Thoracic aorta (tissue), 2 donors: ENCODE data around the gene DCAF5. TPM values are rescaled to one million over a fixed set of nuclear protein-coding genes. Genes with fewer than 3 reads are reported as not detected.
"Not testable (repeated sequence)": the region's sequence is repeated elsewhere in the genome, so short reads cannot be mapped to it uniquely, and the experiment has no call there.

Experiments used
- ATAC-seq: fragments of 150-250 bp; one replicate; pipeline ENCODE4 v1.8.0; 2017; ENCODE audit warnings: low read depth; ENCODE audit not compliant: insufficient number of reproducible peaks, low FRiP score
- DNase-seq: peaks from one replicate; pipeline ENCODE4 v3.0.0-alpha.2; 2020; ENCODE audit warnings: low spot score
- H3K27ac ChIP-seq, 2 donors: fragments of 200-600 bp; sonication (generic); 1 replicate in 1 of 2; 2 replicates in 1 of 2; pipeline ENCODE4 v1.5.1; 2016; ENCODE audit warnings: mild to moderate bottlenecking in 2 of 2, moderate library complexity in 2 of 2
- H3K27me3 ChIP-seq: fragments of 200-600 bp; sonication (generic); replicated peaks from 2 replicates; pipeline ENCODE4 v1.6.0; 2016; ENCODE audit warnings: mild to moderate bottlenecking; ENCODE audit not compliant: insufficient read depth
- H3K36me3 ChIP-seq: fragments of 200-600 bp; sonication (generic); one replicate; pipeline ENCODE4 v1.5.1; 2016
- H3K4me1 ChIP-seq, 2 donors: fragments of 200-600 bp; sonication (generic); 1 replicate in 1 of 2; 2 replicates in 1 of 2; pipeline versions ENCODE4 v1.5.1 to v1.6.0; 2016; ENCODE audit warnings: low read depth in 2 of 2, mild to moderate bottlenecking in 1 of 2; ENCODE audit not compliant: control insufficient read depth in 1 of 2
- H3K4me3 ChIP-seq: fragments of 200-600 bp; sonication (generic); 2 replicates; pipeline ENCODE4 v1.5.1; 2016; ENCODE audit warnings: mild to moderate bottlenecking
- H3K9me3 ChIP-seq: fragments of 200-600 bp; sonication (generic); 2 replicates; pipeline ENCODE4 v1.5.1; 2016
- CTCF ChIP-seq: fragments of 200-600 bp; sonication (generic); IDR thresholded peaks from one replicate; pipeline ENCODE4 v1.5.1; 2019; ENCODE audit warnings: antibody characterized with exemption
- total RNA-seq, 2 donors: library from RNA; depleted of rRNA; stranded (reverse); fragments of >200 nt; gene quantifications; one replicate each; pipeline versions ENCODE4 v1.1.0 to v1.2.3, GENCODE V29; 2016

DCAF5 gene
- total RNA-seq, 2 donors from 2014 or later: 37.6 to 42.0 TPM

- no peaks in the 10 kb centered on the region for H3K27me3 ChIP-seq
- no peak overlapping the region for H3K27ac ChIP-seq
- DNase-seq (no peak), ATAC-seq (no peak)
- no peaks in the 10 kb centered on the region for H3K36me3 ChIP-seq
- H3K9me3 ChIP-seq: no peaks in the 10 kb centered on the region
- no peak for TF ChIP-seq CTCF
- no peak overlapping the region for H3K4me3 ChIP-seq
- no peaks in the 10 kb centered on the region for H3K4me1 ChIP-seq
Observed at GRCh38 chr14:69027242-69027913, 125.5 kb downstream of the DCAF5 start.

DNA sequence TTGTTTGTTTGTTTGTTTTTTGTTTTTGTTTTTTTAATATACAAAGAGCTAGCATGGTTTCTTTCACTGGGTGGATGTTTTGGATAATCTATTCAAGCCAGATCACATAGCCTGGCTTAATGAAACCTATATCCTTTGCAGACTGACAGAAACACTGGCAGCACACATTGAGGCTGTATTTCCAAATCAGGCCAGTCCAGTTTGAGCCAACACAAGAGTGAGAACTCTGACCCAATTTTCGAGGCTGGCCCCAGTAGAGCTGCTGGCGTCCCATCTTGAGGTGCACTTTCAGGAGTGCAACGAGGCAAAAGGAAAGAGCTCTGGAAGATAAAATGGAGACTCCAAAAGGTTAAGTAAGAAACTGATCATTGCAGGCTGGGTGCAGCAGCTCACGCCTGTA, 129.9 kb downstream of the DCAF5 start:
- H3K9me3 ChIP-seq: no peaks in the 10 kb centered on the region
- H3K4me1 ChIP-seq: no peaks in the 10 kb centered on the region
- ATAC-seq: no peak
- no peak overlapping the region for H3K27ac ChIP-seq
- DNase-seq: no peak
- H3K36me3 ChIP-seq: no peaks in the 10 kb centered on the region
- H3K4me3 ChIP-seq: no peak overlapping the region
- no peaks in the 10 kb centered on the region for H3K27me3 ChIP-seq
- TF ChIP-seq CTCF: no peak

GRCh38 chr14:69022093-69022492, 130.8 kb downstream of the DCAF5 start:
- H3K27ac ChIP-seq, H3K36me3 ChIP-seq, ATAC-seq, H3K4me3 ChIP-seq, H3K4me1 ChIP-seq, DNase-seq, H3K27me3 ChIP-seq, H3K9me3 ChIP-seq: not testable (repeated sequence)

- H3K9me3 ChIP-seq: no peaks in the 10 kb centered on the region
- H3K27me3 ChIP-seq: no peaks in the 10 kb centered on the region
- ATAC-seq (no peak), DNase-seq (no peak)
- H3K4me1 ChIP-seq: no peaks in the 10 kb centered on the region
- H3K36me3 ChIP-seq: no peaks in the 10 kb centered on the region
- TF ChIP-seq CTCF: no peak
- H3K27ac ChIP-seq: no peak overlapping the region
- H3K4me3 ChIP-seq: no peak overlapping the region
Observed at GRCh38 chr14:69017706-69018105, 135.2 kb downstream of the DCAF5 start.

DNA sequence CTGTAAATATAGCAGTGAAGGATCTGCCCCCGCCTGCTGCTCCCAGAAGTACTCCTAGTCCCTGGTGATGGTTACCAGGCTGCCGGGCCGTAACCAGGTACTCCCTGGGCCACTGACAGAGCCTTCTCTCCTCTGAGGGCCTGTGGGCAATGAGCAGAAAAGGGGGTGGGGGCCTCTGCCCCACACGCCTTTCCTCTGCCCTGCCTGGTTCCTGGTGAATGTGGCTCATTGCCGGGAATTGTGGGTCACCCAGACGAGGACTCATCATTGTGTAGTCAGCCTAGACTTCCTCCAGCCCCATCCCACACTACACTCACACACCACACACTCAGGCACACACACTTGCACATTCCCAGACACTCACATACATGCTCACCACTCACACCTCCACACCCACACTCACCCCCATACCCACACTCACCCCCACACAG, 138.1 kb downstream of the DCAF5 start:
- no peaks in the 10 kb centered on the region for H3K36me3 ChIP-seq
- H3K4me1 ChIP-seq: no peaks in the 10 kb centered on the region
- no peak for ATAC-seq
- H3K4me3 ChIP-seq: no peak overlapping the region
- TF ChIP-seq CTCF: no peak
- no peak overlapping the region for H3K27ac ChIP-seq
- H3K9me3 ChIP-seq: no peaks in the 10 kb centered on the region
- no peak for DNase-seq
- no peaks in the 10 kb centered on the region for H3K27me3 ChIP-seq
